SK-N-SH (cell line): ENCODE measurements around the gene ADD2. TPM values are rescaled to one million over a fixed set of nuclear protein-coding genes. Genes with fewer than 3 reads are reported as not detected.

Experiments
- CTCF ChIA-PET: fragments of 300-600, 350-600 bp; formaldehyde crosslinking; extraction: SDS; loops from one replicate; lab custom pipeline; 2021; lab: Yijun Ruan, JAX
- POLR2A ChIA-PET: fragments of 350-600 bp; sonication (Branson Sonifier 250); formaldehyde crosslinking; extraction: SDS; loops from one replicate; lab custom pipeline; 2020; ENCODE audit warnings: antibody characterized with exemption, inconsistent platforms; lab: Yijun Ruan, JAX
- DNase-seq: peaks from one replicate; pipeline ENCODE4 v3.0.0; 2012
- H2AFZ ChIP-seq: fragments of 200-600 bp; sonication (generic); 2 replicates; pipeline ENCODE4 v1.8.1; 2016; ENCODE audit warnings: antibody characterized with exemption, mild to moderate bottlenecking, low read depth
- H3F3A ChIP-seq: fragments of 200-600 bp; sonication (generic); replicated peaks from 2 replicates; pipeline ENCODE3; 2016; ENCODE audit warnings: antibody characterized with exemption, mild to moderate bottlenecking; ENCODE audit not compliant: insufficient read depth
- H3K27ac ChIP-seq, 2 experiments: fragments of 200-500 bp in 1 of 2; fragments of 200-600 bp in 1 of 2; sonication (Bioruptor generic) in 1 of 2; sonication (generic), shearing (Covaris generic) in 1 of 2; 2 replicates each; pipeline versions ENCODE4 v1.5.1 to v1.6.1; 2014 to 2016; ENCODE audit warnings: low read depth in 2 of 2, inconsistent platforms in 1 of 2, low read length in 1 of 2, mild to moderate bottlenecking in 1 of 2, mixed read lengths in 1 of 2
- H3K27me3 ChIP-seq: fragments of 200-600 bp; sonication (generic), shearing (Covaris generic); 2 replicates; pipeline ENCODE4 v1.6.1; 2016; ENCODE audit warnings: mixed run types; ENCODE audit not compliant: insufficient read depth
- H3K36me3 ChIP-seq, 2 experiments: fragments of 200-500 bp in 1 of 2; fragments of 200-600 bp in 1 of 2; sonication (Bioruptor generic) in 1 of 2; sonication (generic) in 1 of 2; replicated peaks in 1 of 2; 2 replicates each; pipeline versions ENCODE3 to v1.5.1; 2014 to 2016; ENCODE audit warnings: low read length in 1 of 2, mild to moderate bottlenecking in 1 of 2; ENCODE audit not compliant: insufficient read depth in 2 of 2, control insufficient read depth in 1 of 2
- H3K4me1 ChIP-seq, 2 experiments: fragments of 200-500 bp in 1 of 2; fragments of 200-600 bp in 1 of 2; sonication (Bioruptor generic) in 1 of 2; sonication (generic), shearing (Covaris generic) in 1 of 2; 2 replicates each; pipeline versions ENCODE4 v1.5.1 to v1.6.1; 2014 to 2016; ENCODE audit warnings: low read depth in 1 of 2, low read length in 1 of 2, mixed run types in 1 of 2; ENCODE audit not compliant: insufficient read depth in 2 of 2, control insufficient read depth in 1 of 2
- H3K4me2 ChIP-seq: fragments of 200-600 bp; sonication (generic), shearing (Covaris generic); 2 replicates; pipeline ENCODE4 v1.6.1; 2017; ENCODE audit warnings: mixed run types
- H3K4me3 ChIP-seq, 2 experiments: fragments of 200-500 bp in 1 of 2; fragments of 200-600 bp in 1 of 2; sonication (Bioruptor generic) in 1 of 2; sonication (generic), shearing (Covaris generic) in 1 of 2; 2 replicates each; pipeline versions ENCODE4 v1.5.1 to v1.8.1; 2014 to 2016; ENCODE audit warnings: low read depth in 2 of 2, inconsistent platforms in 1 of 2, low read length in 1 of 2, mild to moderate bottlenecking in 1 of 2, mixed read lengths in 1 of 2, moderate library complexity in 1 of 2
- H3K79me2 ChIP-seq: fragments of 200-600 bp; sonication (generic); 2 replicates; pipeline ENCODE4 v1.8.1; 2017; ENCODE audit warnings: mild to moderate bottlenecking; ENCODE audit not compliant: insufficient read depth
- H3K9ac ChIP-seq: fragments of 200-600 bp; sonication (generic); 2 replicates; pipeline ENCODE4 v1.6.1; 2017; ENCODE audit warnings: mixed run types
- H3K9me2 ChIP-seq: fragments of 200-600 bp; sonication (generic); 2 replicates; pipeline ENCODE4 v1.6.1; 2017; ENCODE audit warnings: mixed run types
- H3K9me3 ChIP-seq: fragments of 200-600 bp; sonication (generic); 2 replicates; pipeline ENCODE4 v1.6.1; 2017; ENCODE audit warnings: mixed run types, mild to moderate bottlenecking, moderate library complexity
- H4K20me1 ChIP-seq: fragments of 200-600 bp; sonication (generic); 2 replicates; pipeline ENCODE4 v1.6.1; 2017; ENCODE audit warnings: mild to moderate bottlenecking, mixed run types; ENCODE audit not compliant: insufficient read depth
- CHD2 ChIP-seq: fragments of 150-350 bp; IDR thresholded peaks from 2 replicates; pipeline ENCODE4 v1.6.1; 2018; ENCODE audit warnings: low read length; ENCODE audit not compliant: partially characterized antibody
- CTCF ChIP-seq: fragments of 200-600 bp; sonication (generic); IDR thresholded peaks from 2 replicates; pipeline ENCODE4 v1.6.1; 2017; ENCODE audit warnings: antibody characterized with exemption, mild to moderate bottlenecking, moderate library complexity
- EP300 ChIP-seq, 2 experiments: IDR thresholded peaks; 2 replicates each; pipeline versions ENCODE4 v1.4.0 to v1.6.1; 2012; ENCODE audit warnings: borderline replicate concordance in 1 of 2, low read depth in 1 of 2, low read length in 1 of 2
- FOSL2 ChIP-seq: IDR thresholded peaks from 2 replicates; pipeline ENCODE4 v1.4.0; 2012; ENCODE audit warnings: low read depth, mild to moderate bottlenecking, moderate library complexity, borderline replicate concordance
- GABPA ChIP-seq: IDR thresholded peaks from 2 replicates; pipeline ENCODE4 v1.4.0; 2012; ENCODE audit warnings: low read depth, mild to moderate bottlenecking
- GATA2 ChIP-seq: sonication (generic); formaldehyde crosslinking; IDR thresholded peaks from 2 replicates; pipeline ENCODE4 v1.5.0; 2020; ENCODE audit warnings: mild to moderate bottlenecking, missing genetic modification reagents
- JUND ChIP-seq: IDR thresholded peaks from 2 replicates; pipeline ENCODE4 v1.4.0; 2012
- MAX ChIP-seq: IDR thresholded peaks from 2 replicates; pipeline ENCODE4 v1.4.0; 2012; ENCODE audit warnings: low read depth
- MEF2A ChIP-seq: IDR thresholded peaks from 2 replicates; pipeline ENCODE4 v1.4.0; 2012; ENCODE audit warnings: low read depth, borderline replicate concordance
- MXI1 ChIP-seq: IDR thresholded peaks from 2 replicates; pipeline ENCODE4 v1.6.1; 2012; ENCODE audit warnings: mild to moderate bottlenecking, low read depth, low read length, improper control_type of control experiment
- NRF1 ChIP-seq: IDR thresholded peaks from 2 replicates; pipeline ENCODE4 v1.6.1; 2012; ENCODE audit warnings: low read depth, mild to moderate bottlenecking, low read length
- POLR2AphosphoS5 ChIP-seq: IDR thresholded peaks from 2 replicates; pipeline ENCODE4 v1.6.1; 2012; ENCODE audit warnings: low read depth, low read length
- RCOR1 ChIP-seq: fragments of 150-350 bp; IDR thresholded peaks from 2 replicates; pipeline ENCODE4 v1.6.1; 2017; ENCODE audit warnings: antibody characterized with exemption, low read length
- SMC3 ChIP-seq: IDR thresholded peaks from 2 replicates; pipeline ENCODE4 v1.6.1; 2012; ENCODE audit warnings: low read depth, low read length, improper control_type of control experiment
- TAF1 ChIP-seq: IDR thresholded peaks from 2 replicates; pipeline ENCODE4 v1.6.1; 2012; ENCODE audit warnings: low read depth, mild to moderate bottlenecking, low read length, moderate library complexity, borderline replicate concordance
- USF1 ChIP-seq: IDR thresholded peaks from 2 replicates; pipeline ENCODE4 v1.4.0; 2012; ENCODE audit warnings: low read depth, borderline replicate concordance
- YY1 ChIP-seq: IDR thresholded peaks from 2 replicates; pipeline ENCODE4 v1.4.0; 2012; ENCODE audit warnings: low read depth, mild to moderate bottlenecking
- ZBTB33 ChIP-seq: IDR thresholded peaks from 2 replicates; pipeline ENCODE4 v1.4.0; 2012; ENCODE audit warnings: low read depth, borderline replicate concordance
- WGBS: methylation state at CpG from one replicate; pipeline ENCODE4 v1.1.6; 2017; ENCODE audit warnings: low lambda C conversion rate; 5-methylcytosine and 5-hydroxymethylcytosine counted together
- polyA plus RNA-seq, 3 experiments: library from polyadenylated mRNA; depleted of rRNA; stranded (reverse); fragments of >200 nt; gene quantifications; 2 replicates each; pipeline ENCODE4 v1.2.3, GENCODE V29; 2012

The ADD2 gene
- polyA plus RNA-seq, 1 of the 3 experiments (the other 2 are of a cell fraction) = 0.30 TPM

- H3K9me2 ChIP-seq = no peaks in the 10 kb centered on the region
- H3K9me3 ChIP-seq = no peaks in the 10 kb centered on the region
- no peaks in the 10 kb centered on the region for H3F3A ChIP-seq
- WGBS = 51% methylated on average over 3 of the region's 3 CpGs
- no peaks in the 10 kb centered on the region for H3K36me3 ChIP-seq
- POLR2A ChIA-PET = no interaction called here
- H4K20me1 ChIP-seq = no peaks in the 10 kb centered on the region
- no peaks in the 10 kb centered on the region for H3K79me2 ChIP-seq
- CTCF ChIA-PET = interaction anchor here (0.9 to 2.4 kb wide), 4 partner anchors 8 to 239 kb away, joined by 3 to 6 read pairs (median 3); no protein-coding TSS in a partner anchor
- H2AFZ ChIP-seq = no peak overlapping the region
- no peak for DNase-seq
- H3K27me3 ChIP-seq = no peaks in the 10 kb centered on the region
- no peak overlapping the region for H3K27ac ChIP-seq
- H3K4me2 ChIP-seq = no peak overlapping the region
- H3K9ac ChIP-seq = no peak overlapping the region
- peaks cover 0 to 7% of the 10 kb centered on the region in 2 experiments; a peak in 1 of 4 replicates for H3K4me1 ChIP-seq
- no peak overlapping the region for H3K4me3 ChIP-seq
- TF ChIP-seq CHD2 (no peak), JUND (no peak)
These were observed 59.4 kb downstream of the ADD2 start for GRCh38 chr2:70708376-70709199.

GRCh38 chr2:70707706-70708105, 60.3 kb downstream of the ADD2 start:
- WGBS = 100% methylated on average over 1 of the region's 1 CpG

More at GRCh38 chr2:70707706-70708105, 60.3 kb downstream of the ADD2 start:
- Histone ChIP-seq H4K20me1 (no peaks in the 10 kb centered on the region), H3K36me3 (no peaks in the 10 kb centered on the region), H3K9me3 (no peaks in the 10 kb centered on the region), H3K4me3 (no peak overlapping the region), H3K27me3 (no peaks in the 10 kb centered on the region), H3K9me2 (no peaks in the 10 kb centered on the region)
- POLR2A ChIA-PET = no interaction called here
- TF ChIP-seq MXI1 (no peak), MEF2A (no peak), YY1 (no peak), TAF1 (no peak), USF1 (no peak), CTCF (no peak), NRF1 (no peak), ZBTB33 (no peak), SMC3 (no peak), MAX (no peak), GABPA (no peak), POLR2AphosphoS5 (no peak), GATA2 (CRISPR knock-in tag) (no peak), EP300 (IDR thresholded peaks at IDR 0.05; ENCODE audit: borderline replicate concordance in 1 of 2, low read depth in 1 of 2, low read length in 1 of 2) (no peak), RCOR1 (no peak), FOSL2 (no peak)
- TF ChIP-seq, all 33 proteins: peak for 0
- H3K27ac ChIP-seq = no peak overlapping the region
- H3K4me2 ChIP-seq = no peak overlapping the region
- no peak overlapping the region for H3K9ac ChIP-seq
- no peak for DNase-seq
- no peaks in the 10 kb centered on the region for H3K79me2 ChIP-seq
- H3K4me1 ChIP-seq = peaks cover 0 to 7% of the 10 kb centered on the region in 2 experiments; a peak in 1 of 4 replicates
- no peaks in the 10 kb centered on the region for H3F3A ChIP-seq
- CTCF ChIA-PET = interaction anchor here (0.9 to 2.4 kb wide), 5 partner anchors 9 to 240 kb away, joined by 3 to 6 read pairs (median 3); no protein-coding TSS in a partner anchor
- H2AFZ ChIP-seq = no peak overlapping the region
